ENCODE measurements around the gene GTF2H4.

DNA sequence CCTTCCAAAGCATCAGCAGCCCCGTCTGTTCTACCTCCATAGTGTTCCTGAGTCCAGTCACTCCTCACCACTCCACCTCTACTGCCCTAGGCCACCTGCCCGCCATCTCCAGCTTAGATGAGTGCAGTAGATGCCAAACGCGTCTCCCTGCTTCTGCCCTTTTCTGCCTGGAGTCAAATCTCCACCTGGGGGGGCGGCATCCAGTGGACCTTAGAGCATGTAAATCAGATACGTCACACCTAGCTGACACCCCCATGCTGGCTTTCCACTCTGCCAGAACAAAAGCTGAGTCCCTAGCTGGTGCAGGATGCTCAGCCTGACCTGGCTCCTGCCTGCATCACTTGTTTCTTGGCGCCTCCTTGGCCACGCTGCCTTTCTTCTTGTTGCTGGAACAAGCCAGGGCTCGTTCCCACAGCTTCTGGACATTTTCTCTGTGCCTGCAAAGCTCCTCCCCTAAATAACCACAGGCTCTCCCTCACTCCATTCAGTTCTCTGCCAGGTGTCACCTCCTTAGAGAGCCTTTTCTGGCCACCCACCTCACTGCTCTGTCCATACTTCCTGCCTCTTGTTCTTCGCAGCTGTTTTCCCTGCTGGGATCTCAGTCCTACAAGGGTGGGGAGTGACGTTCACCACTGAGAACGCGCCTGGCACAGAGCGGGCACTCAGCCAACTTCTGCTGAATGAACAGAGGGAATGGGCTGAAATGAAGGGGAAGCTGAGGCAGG is 17.9 kb upstream of the GTF2H4 start:
- TF ChIP-seq, protein P1, sequence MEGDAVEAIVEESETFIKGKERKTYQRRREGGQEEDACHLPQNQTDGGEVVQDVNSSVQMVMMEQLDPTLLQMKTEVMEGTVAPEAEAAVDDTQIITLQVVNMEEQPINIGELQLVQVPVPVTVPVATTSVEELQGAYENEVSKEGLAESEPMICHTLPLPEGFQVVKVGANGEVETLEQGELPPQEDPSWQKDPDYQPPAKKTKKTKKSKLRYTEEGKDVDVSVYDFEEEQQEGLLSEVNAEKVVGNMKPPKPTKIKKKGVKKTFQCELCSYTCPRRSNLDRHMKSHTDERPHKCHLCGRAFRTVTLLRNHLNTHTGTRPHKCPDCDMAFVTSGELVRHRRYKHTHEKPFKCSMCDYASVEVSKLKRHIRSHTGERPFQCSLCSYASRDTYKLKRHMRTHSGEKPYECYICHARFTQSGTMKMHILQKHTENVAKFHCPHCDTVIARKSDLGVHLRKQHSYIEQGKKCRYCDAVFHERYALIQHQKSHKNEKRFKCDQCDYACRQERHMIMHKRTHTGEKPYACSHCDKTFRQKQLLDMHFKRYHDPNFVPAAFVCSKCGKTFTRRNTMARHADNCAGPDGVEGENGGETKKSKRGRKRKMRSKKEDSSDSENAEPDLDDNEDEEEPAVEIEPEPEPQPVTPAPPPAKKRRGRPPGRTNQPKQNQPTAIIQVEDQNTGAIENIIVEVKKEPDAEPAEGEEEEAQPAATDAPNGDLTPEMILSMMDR (IDR thresholded peaks at IDR 0.05), result no peak
- TF ChIP-seq POLR2A (IDR thresholded peaks at IDR 0.05) (no peak), EP300 (IDR thresholded peaks at IDR 0.05) (no peak)

All from ovary (tissue), 3 donors.